NCI-H446 treated with DMSO at 0.1 percent for 48 hours (cell line): ENCODE results near the gene ZNF221.
"Not testable (repeated sequence)": the region's sequence is repeated elsewhere in the genome, so short reads cannot be mapped to it uniquely, and the experiment has no call there.

ENCODE experiments used
- DNase-seq: peaks from one replicate; lab custom pipeline; 2025; lab: John Stamatoyannopoulos, UW

Gene ZNF221

DNA sequence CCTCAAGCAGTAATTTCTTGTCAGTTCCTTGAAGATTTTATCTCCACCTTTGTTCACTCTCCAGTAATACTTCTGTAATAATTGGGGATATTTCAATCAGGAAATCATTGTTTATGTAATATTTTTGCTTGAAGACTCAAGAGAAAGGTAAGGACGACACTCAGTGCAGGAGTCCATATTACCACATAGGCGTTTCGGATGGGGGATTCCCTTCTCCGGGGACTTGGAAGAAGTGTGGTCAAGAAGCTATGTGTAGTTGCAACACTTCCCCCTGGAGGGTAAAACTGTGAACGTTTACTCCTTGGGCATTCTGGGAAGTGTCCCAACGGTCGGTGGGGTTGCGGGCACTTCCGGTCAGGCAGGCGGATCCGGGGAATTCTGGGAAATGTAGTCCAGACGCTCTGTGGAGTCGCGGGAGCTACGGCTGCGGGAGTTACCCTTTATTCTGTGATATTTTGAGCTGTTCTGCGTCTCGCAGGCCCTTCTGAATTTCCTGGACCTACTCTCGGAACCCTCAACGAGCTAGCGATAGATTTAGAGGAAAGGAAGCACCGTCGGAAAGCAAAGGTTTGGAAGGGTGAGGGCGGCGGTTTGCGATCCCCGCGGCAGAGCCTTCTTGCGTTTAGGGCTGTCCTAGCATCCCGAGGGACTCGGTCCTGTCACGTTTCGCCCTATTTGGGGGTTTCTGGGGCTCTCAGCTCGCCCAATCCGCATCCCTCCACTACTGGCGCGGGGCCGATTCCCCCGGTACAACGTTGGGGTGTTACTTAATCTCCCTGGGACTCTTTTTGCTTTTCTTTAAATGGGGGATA lies at the start of gene ZNF221:
ZNF221 (plus strand) TSS at position 395 of the 812 bp plus-strand sequence. CDS start 11,499 bp downstream, outside the sequence.
- peak; percentile 88 for DNase-seq

DNA sequence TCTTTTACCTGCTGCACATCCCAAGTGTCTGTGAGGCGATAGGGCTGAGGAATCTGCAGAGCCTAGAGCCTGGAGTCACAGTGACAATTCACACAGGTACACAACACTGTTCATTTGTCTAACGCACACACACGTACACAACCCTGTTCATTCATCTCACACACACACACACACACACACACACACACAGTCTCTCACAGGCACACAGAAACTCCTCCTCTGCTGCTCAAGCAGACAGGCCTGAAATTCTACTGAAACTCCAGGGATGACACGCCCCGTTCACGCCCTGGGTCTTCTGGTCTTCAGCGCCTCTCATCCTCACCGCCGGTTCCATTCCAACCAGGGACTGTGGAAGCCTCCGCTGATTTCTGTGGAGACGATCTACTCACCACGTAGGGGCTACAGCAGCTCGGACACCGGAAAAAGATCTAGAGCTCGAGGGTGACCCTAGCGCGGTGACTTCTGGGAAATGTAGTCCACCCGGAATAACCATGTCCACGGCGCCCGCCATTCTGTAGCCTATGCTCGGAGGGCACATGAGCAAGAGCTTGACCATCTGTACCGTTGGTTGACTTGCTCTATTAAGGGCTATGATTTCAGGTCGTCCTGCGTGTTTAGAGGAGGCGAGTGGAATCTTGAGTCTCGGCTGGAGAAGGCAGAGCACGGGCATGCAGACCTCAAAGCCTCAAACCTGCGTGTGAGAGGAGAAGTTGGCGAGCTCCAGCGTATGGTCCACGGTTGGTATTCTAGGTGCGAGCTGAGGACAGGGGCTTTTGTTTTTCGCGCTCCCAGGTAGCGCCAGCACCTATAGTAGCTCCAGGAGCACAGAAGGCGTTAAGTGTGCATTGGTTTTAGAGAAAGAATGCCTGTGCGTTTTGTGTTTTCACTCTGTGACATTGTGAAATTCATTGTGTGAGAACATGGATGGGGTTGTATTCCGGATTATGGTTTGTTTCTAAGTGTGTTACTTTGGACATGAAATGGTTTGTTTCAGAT lies 49.3 kb upstream of the ZNF221 start:
- DNase-seq: peak; percentile 36

DNA sequence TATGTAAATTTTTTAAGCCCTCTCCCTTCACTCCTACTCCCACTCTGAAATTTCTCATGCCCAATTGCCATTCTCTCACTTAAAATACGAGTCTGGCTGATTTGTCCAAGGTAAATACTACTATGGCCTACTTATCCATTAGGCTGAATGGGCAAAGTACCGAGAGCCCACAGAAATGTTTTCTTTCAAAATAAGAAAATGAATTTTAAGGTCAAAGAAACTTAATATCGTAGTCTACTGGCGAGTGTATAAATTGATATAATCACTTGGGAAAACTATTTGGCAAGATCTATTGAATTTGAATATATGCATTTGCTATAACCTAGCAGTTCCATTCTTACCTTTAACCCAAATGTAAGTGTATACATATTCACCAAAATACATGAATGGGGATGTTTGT lies 48.6 kb upstream of the ZNF221 start:
- DNase-seq: no peak

DNA sequence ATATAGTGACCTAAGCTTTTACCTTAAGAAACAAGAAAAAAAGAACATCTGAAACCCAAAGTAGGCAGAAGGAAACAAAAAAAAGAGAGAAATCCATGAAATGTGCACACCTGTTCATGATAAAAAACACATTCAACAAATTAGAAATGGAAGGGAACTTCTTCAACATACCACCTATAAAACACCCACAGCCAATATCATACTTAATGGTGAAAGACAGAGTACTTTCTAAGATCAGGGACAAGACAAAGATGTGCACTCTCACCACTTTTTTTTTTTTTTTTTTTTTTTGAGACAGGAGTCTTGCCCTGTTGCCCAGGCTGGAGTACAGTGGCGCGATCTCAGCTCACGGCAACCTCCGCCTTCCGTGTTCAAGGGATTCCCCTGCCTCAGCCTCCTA lies 45.1 kb upstream of the ZNF221 start:
- DNase-seq: no peak

DNA sequence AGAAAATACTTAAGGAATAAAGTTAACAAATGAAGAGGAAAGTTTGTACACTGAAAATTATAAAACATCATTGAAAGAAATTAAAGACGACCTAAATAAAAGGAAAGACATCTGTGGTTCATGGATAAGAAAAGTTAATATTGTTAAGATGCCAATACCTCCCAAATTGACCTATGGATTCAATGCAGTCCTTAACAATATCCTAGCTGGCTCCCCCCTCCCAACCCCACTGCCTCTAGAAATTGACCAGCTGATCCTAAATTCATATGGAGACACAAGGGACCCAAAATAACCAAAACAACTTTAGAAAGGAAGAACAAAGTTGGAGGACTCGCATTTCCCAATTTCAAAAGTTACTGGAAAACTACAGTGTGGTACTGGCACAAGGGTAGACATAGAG lies 44.3 kb upstream of the ZNF221 start:
- DNase-seq: no peak

DNA sequence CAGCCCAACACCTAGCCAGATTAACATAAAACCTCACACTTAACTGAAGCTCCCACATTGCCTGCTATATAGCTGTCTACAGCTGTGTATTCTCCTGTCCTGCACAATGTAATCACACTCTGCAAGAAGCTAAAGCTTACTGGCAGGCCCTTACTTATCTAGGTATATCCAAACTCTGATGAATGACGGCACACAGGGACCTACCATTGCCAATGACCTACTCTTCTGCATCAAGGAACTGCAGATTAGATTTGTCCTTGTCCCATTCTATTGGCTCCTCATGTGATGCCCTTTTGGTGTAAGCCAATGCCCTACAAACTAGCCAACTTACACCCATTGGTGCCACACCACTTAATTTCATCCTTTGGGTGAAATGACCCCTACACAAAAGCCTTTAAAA lies 42.4 kb upstream of the ZNF221 start:
- no peak for DNase-seq

DNA sequence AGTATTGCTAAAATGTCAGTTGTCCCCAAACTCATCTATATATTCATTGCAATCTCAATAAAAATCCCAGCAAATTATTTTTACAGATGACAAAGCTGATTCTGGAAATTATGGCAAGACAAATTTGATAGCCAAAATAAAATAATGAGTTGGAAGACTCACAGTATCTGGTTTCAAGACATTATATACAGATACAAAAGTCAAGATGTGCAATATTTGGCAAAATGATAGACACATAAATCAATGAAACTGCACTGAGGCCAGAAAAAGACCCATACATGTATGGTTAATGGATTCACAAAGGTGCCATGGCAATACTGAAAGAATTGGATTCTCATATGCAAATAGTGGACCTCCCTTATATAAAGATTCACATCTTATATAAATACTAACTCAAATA lies 40.1 kb upstream of the ZNF221 start:
- DNase-seq: no peak

DNA sequence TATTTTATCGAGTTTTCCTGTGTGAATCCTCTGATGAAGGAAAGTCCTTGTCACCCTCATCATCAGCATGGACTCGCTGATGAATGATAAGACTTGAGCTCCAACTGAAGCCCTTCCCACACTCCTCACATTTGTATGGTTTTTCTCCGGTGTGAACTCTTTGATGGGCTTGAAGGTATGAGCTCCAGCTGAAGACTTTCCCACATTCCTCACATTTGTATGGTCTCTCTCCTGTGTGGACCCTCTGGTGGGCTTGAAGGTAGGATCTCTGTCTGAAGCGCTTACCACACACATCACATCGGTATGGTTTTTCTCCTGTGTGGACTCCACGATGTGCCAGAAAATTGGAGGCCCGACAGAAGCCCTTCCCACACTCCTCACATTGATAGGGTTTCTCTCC lies 37.6 kb upstream of the ZNF221 start:
- no peak for DNase-seq

DNA sequence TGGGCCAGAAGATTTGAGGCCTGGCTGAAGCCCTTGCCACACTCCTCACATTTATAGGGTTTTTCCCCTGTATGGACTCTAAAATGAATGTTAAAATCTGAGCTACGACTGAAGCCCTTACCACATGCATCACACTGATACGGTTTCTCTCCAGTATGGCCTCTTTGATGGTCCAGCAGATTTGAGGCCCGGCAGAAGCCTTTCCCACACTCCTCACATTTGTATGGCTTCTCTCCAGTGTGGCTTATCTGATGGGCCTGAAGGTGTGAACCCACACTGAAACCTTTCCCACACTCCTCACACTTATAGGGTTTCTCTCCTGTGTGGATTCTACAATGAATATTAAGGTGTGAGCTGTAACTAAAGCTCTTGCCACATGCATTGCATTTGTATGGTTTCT lies 37.0 kb upstream of the ZNF221 start:
- DNase-seq: no peak

DNA sequence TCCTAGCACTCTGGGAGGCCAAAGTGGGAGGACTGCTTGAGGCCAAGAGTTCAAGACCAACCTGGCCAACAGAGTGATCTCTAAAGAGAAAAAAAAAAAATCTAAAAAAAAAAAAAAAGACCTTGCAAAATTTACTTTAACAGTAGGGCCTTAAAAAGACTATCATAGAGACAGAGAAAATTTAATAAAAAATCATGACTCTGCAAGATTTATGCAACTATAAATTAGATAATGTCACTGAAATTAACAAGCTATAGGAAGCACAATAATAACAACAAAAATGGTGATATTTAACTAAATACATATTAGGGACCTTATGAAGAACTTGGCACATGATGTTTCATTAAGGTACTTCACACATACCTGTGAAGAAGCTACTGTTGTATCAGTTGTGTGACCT lies 27.2 kb upstream of the ZNF221 start:
- no peak for DNase-seq

DNA sequence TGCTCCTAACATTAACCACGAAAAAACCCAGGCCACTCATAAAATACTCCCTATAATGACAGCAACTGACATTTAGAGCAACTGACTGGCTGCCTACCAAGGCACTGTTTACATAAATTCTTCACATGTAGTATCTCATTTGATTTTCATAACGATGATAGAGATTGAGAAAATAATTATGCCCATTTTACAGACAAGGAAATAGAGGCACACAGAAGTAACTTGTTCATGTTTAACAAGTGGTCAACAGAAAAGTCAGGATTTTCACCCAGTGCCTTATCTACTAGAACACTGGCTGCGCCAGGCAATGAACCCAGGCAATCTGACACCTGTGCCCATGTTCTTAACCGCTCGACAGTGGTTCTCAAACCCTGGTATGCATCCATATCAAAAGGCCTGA lies 22.2 kb upstream of the ZNF221 start:
- DNase-seq: no peak

DNA sequence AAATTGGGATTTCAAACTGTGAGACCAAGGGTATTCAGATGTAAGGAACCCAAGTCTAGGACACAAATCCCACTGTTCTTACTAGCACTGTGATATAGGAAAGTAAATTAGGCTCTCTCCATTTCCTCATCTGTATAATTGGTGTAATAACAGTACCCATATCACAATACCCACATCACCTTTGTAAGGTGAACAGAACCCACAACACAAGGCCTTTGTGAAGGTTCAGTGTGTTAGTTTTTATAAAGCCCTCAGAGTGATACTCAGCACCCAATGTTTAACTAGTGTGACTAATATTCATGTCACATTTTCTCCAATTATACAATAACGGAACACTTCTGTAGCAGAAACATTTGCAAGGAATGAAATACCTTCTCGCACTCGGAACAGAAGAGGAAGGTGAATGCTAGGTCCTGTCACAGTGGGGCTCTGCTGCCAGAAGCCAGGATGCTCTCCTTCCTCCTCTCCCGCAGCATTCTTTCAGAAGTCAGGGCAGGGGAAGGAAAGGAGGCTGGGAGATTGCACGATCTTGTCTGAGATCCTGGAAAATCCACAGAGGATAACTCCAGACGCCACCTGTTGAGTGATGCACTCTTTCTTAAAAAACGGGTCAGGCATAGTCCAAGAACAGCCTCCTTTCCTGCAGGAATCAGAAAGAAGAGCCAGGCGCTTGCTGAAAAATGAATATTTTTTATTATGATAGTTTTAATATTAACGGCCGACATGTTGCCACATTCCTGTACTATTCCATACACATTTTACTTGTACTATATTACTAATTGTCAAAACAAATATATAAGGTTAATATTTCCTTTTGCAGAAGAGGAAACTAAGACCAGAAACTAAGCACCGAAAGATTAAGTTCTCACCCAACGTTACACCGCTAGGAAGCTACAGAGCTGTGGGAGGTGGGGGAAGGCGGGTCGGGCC lies 16.7 kb upstream of the ZNF221 start:
- no peak for DNase-seq

DNA sequence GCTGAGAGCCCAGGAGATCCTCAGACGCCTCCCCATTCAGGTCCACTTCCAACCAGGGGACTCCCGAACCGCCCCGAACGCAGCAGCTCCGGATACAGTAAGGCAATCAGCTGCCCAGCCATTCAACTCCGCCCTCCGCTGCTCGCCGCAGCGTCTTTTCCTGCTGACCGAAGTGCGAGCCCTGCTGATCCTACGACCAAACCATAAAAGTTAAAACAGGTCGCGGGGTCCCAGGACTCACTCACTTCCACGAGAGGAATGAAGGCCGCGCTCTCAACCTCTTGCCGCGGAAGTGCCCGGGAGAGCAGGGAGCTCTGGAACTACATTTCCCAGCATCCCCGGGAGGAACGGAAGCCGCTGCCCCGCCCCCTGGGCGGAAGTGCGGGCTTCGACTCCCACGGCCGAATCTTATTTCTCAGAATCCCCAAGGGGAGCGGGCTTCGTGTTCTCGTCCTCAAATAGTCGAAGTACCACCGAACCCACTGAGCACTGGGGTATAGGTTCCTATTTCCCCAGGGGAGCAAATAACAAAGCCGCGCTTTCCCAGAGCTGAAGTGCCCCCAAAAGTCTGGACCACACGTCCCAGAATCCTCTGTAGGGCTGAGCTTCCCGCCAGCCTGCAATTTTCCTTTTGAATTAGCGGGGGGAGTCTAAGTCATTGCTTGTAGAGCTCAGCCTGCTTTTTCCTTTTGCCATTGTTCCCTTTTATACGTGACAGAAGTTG lies 15.9 kb upstream of the ZNF221 start, which contains the start of gene ZNF45:
ZNF45 (minus strand) TSS at position 298 of the 724 bp plus-strand sequence. CDS start 13,097 bp downstream, outside the sequence.
- peak; percentile 80 for DNase-seq

DNA sequence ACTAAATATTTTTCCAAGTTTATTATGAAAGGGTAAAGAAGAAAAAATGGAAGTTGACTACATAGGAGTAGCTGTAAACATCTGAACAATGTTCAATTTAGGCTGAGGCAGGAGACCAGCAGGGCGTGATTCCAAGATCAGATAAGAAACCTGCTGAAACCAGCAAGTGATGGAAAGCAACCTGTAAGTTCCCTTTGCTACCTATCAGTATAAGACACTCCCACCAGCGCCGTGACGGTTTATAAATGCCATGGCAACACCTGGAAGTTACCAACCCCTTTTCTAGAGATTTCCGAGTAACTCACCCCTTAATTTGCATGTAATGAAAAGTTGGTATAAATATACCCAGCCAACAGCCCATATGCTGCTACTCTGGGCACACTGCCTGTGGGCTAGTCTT lies 14.8 kb upstream of the ZNF221 start:
- DNase-seq: no peak

DNA sequence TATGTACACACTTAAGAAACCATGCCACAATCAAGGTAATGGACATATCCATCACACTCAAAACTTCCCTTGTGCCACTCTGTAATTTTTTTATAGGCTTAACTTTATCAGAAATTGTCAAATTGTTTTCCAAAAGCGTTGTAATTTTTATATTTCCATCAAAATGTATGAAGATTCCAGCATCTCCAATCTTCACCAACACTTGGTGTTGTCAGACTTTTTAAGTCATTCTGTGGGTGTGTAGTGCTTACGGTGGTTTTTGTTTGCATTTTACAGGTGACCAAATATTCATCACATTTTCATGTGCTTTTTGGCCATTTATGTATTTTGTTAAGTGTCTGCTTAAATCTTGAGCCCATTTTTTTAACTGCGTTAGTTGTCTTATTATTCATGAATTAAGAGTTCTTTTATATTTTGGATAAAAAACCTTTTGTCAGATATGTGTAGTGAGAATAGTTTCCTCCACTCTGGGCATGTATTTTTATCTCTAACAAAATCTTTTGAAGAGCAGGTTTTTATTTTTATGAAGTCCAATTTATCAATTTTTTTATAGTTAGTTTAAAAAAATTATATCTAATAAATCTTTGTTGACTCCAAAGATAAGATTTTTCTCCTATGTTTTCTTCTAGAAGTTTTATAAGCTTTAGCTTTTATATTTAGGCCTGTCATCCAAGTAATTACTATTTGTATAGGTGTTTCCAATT lies 11.3 kb upstream of the ZNF221 start:
- DNase-seq: no peak

DNA sequence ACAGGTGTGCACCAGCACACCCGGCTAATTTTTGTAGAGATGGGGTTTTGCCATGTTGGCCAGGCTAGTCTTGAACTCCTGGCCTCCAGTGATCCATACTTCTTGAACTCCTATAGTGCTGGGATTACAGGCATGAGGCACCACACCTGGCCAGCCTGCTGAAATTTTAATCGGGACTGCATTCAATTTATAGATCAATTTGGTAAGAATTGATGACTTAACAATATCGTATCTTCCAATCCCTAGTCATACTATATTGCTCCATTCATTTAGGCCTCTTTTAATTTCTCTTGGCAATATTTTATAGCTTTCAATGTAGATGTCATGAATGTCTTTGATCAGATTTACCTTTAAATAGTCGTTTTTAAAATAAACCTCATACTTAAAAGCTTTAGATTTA lies 10.3 kb upstream of the ZNF221 start:
- no peak for DNase-seq

DNA sequence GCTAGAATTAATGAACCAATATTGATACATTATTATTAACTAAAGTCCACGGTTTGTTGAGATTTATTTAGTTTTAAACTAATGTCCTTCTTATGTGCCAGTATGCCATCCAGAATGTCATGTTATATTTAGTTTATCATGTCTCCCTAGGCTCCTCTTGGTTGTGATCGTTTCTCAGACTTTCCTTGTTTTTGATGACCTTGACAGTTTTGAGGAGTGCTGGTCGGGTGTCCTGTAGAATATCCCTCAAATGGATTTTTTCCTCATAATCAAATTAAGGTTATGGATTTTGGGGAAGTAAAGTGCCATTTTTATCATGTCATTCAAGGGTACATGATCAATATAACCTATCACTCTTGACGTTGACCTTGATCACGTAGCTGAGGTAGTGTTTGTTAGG lies 9.8 kb upstream of the ZNF221 start:
- no peak for DNase-seq

DNA sequence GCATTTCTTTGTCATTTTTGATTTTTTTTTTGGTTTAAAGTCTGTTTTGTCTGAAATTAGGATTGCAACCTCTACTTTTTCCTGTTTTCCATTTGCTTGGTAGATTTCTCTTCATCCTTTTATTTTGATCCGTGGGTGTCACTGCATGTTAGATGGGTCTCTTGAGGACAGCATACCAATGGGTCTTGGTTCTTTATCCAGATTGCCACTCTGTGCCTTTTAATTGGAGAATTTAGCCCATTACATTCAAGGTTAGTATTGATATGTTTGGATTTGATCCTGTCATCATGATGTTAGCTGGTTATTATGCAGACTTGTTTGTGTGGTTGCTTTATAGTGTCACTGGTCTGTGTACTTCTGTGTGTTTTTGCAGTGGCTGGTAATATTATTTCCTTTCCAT lies 3.6 kb upstream of the ZNF221 start:
- not testable (repeated sequence) for DNase-seq

DNA sequence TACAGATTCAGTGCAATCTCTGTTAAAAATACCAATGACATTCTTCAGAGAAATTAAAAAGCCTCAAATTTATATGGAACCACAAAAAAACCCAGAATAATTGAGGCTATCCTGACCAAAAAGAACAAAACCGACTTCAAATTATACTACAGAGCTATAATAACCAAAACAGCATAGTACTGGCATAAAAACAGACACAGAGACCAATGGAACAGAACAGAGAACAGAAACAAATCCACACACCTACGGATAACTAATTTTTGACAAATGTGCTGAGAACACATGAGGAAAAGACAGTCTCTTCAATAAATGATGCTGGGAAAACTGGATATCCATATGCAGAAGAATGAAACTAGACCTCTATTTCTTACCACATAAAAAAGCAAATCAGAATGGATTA lies 1.2 kb upstream of the ZNF221 start:
- not testable (repeated sequence) for DNase-seq

DNA sequence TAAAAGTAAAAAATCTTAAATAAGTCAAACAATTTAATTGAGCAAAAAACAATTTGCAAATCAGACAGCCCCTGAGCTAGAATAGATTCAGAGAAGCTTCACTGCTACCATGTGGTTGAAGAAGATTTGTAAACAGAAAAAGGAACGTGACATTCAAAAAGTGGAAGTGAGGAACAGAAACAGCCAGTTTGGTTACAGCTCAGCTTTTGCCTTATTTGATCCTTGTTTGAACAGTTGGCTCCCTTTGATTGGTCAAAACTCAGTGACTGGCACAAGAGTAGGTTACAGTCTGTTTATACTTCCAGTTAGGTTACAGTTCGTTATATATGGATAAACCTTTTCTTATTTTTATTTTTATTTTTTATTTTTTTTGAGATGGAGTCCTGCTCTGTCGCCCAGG lies 5.8 kb downstream of the ZNF221 start:
- no peak for DNase-seq
